ENCODE results near the gene GCNA. TPM values are rescaled to one million over a fixed set of nuclear protein-coding genes. Genes with fewer than 3 reads are reported as not detected.

Gene GCNA
- polyA plus RNA-seq, 2 of the 4 experiments (the other 2 are of a cell fraction), result 1.4 to 1.7 TPM

DNA sequence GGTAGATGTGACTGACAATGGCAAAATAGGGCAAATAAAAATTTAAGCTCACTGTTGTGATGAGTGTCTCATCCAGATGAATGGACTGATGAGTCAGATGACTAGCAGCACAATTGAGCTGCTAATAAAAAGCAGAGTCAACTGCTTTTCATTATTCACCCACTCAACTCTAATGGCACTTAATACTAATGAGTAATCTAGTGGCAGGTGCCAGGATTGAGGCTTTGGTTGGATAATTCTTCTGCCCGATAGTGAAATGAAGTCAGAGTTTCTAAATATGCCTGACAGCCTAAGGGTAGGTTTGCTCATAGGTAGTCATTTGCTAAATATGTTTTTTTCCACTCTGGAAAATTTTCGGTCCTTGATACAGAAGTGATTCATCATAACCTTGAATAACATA lies 34.9 kb upstream of the GCNA start:
- ChIA-PET POLR2A (interaction anchor here (2.7 kb wide), 1 partner anchor 9 kb away, joined by 22 read pairs; the partner anchor contains the start of gene OGT), CTCF (interaction anchor here (1.1 to 1.4 kb wide), 3 partner anchors 20 to 475 kb away, joined by 3 to 5 read pairs (median 4); no protein-coding TSS in a partner anchor)
- DNase-seq (ENCODE audit: low read depth in 1 of 2, low spot score in 1 of 2), result peak; percentile 29 to 35
- no peak for FAIRE-seq
- no peak overlapping the region for H3K4me3 ChIP-seq
- peak; percentile 54 to 59; a peak in 5 of 6 replicates for ATAC-seq
- peaks cover 63% of the 10 kb centered on the region for H3K4me1 ChIP-seq
- TF ChIP-seq MAFK (IDR thresholded peaks at IDR 0.05; ENCODE audit: partially characterized antibody), result peak; percentile 36
- TF ChIP-seq FOSL2 (IDR thresholded peaks at IDR 0.05), result no peak
- TF ChIP-seq FOSL2 (CRISPR knock-in tag; IDR thresholded peaks at IDR 0.05), result peak; percentile 59
- TF ChIP-seq JUNB (IDR thresholded peaks at IDR 0.05), result peak; percentile 48; the same call in 1 of the 2 replicates
- TF ChIP-seq TP53 (CRISPR knock-in tag; IDR thresholded peaks at IDR 0.05), result no peak
- no peak for TF ChIP-seq GATA3 (IDR thresholded peaks at IDR 0.05; ENCODE audit: borderline replicate concordance)
- WGBS (ENCODE audit: missing lambda C conversion rate), result 5% methylated on average over 2 of the region's 2 CpGs
- 0 out of 6 replicates have a peak overlapping the region, but pooled peaks of 1 of the 2 experiments have one; percentile 19 for H3K27ac ChIP-seq
- H3K9me3 ChIP-seq, result no peaks in the 10 kb centered on the region
- H3K4me2 ChIP-seq, result peak overlapping the region; percentile 70

DNA sequence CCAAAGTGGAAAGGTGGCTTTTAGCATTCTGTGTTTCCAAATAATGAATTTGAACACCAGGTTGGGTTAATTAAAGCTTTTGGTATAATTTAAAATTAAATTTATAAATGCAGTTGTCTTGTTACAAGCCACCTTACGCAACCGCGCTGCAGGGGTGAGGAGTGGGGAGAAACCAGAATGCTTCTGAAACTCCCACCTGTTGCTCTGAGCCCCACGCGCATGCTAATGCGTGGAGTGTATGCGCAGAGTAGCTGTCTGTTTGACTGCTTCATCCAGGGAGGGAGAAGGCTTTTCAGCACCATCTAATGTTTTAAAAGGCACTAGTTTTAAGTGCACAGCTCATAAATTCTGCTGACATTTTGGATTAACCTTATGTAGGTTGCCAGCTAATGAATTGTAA lies 32.9 kb upstream of the GCNA start:
- ChIA-PET POLR2A (no interaction called here), CTCF (interaction anchor here (0.7 to 1.7 kb wide), 3 partner anchors 10 to 21 kb away, joined by 3 to 5 read pairs (median 4); no protein-coding TSS in a partner anchor)
- FAIRE-seq, result no peak
- ATAC-seq, result no peak
- Histone ChIP-seq H3K4me1 (peaks cover 43% of the 10 kb centered on the region), H3K4me3 (no peak overlapping the region), H3K9me3 (no peaks in the 10 kb centered on the region), H3K27ac (no peak overlapping the region), H3K4me2 (no peak overlapping the region)
- TF ChIP-seq BHLHE40 (IDR thresholded peaks at IDR 0.05; ENCODE audit: low read depth, low read length), result no peak
- TF ChIP-seq, protein P1, sequence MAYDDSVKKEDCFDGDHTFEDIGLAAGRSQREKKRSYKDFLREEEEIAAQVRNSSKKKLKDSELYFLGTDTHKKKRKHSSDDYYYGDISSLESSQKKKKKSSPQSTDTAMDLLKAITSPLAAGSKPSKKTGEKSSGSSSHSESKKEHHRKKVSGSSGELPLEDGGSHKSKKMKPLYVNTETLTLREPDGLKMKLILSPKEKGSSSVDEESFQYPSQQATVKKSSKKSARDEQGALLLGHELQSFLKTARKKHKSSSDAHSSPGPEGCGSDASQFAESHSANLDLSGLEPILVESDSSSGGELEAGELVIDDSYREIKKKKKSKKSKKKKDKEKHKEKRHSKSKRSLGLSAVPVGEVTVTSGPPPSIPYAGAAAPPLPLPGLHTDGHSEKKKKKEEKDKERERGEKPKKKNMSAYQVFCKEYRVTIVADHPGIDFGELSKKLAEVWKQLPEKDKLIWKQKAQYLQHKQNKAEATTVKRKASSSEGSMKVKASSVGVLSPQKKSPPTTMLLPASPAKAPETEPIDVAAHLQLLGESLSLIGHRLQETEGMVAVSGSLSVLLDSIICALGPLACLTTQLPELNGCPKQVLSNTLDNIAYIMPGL (CRISPR knock-in tag; IDR thresholded peaks at IDR 0.05; ENCODE audit: borderline replicate concordance), result no peak
- TF ChIP-seq CHD4 (IDR thresholded peaks at IDR 0.05; ENCODE audit: borderline replicate concordance), result no peak
- no peak for TF ChIP-seq CBX8 (IDR thresholded peaks at IDR 0.05)
- 95% methylated on average over 7 of the region's 7 CpGs for WGBS (ENCODE audit: missing lambda C conversion rate)
- no peak for DNase-seq (ENCODE audit: low read depth in 1 of 2, low spot score in 1 of 2)

DNA sequence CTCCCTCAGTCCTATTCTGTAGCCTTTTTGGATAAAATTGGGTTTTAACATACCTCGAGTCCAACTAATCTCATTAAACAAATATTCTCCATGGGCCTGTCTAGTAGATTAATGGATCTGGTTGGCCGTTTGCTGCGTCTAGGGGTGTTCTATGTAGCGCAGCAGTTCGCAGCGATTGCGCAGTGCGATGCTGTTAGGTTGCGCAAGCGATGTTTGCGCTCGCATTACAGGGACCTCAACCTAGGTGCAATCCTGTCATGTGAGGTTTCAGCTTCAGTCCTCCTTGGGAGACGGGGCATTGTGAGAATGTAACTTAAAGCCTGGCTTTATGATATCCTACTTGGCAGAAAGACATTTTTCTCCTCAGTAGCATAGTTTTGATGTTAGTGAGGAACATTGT lies 31.4 kb upstream of the GCNA start:
- H3K27ac ChIP-seq, result no peak overlapping the region
- peaks cover 28% of the 10 kb centered on the region for H3K4me1 ChIP-seq
- ATAC-seq (no peak), FAIRE-seq (no peak), DNase-seq (ENCODE audit: low read depth in 1 of 2, low spot score in 1 of 2) (no peak)
- no peak overlapping the region for H3K4me2 ChIP-seq
- H3K9me3 ChIP-seq, result no peaks in the 10 kb centered on the region
- CTCF ChIA-PET, result no interaction called here
- H3K4me3 ChIP-seq, result no peak overlapping the region
- peak in 1 of 2 experiments; percentile 53; a peak in 1 of 4 replicates for TF ChIP-seq CEBPB (IDR thresholded peaks at IDR 0.05)
- TF ChIP-seq RNF2 (IDR thresholded peaks at IDR 0.05; ENCODE audit: borderline replicate concordance, low read depth), result no peak
- 93% methylated on average over 13 of the region's 13 CpGs for WGBS (ENCODE audit: missing lambda C conversion rate)
- POLR2A ChIA-PET, result no interaction called here

DNA sequence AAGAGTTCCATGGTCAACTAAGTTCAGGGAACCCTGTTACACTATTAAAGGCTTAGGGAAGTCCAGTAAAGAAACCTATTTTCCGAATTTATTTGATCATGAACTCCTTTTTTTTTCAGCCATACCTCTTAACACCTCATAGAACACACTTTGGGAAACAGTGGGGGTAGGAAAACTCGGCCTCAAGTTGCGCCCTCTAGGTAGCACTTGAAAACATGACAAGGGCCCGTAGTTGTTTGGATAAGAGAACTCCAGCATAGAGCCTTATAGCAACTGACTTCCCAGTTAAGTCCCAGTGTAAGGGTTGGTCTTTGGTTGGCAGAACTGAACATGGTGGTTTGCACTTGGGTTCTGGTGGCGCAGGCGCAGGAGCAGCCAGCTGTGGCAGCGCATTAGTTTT lies 30.9 kb upstream of the GCNA start:
- DNase-seq (ENCODE audit: low read depth in 1 of 2, low spot score in 1 of 2), result peak in 1 of 2 experiments; percentile 9
- H3K4me2 ChIP-seq, result no peak overlapping the region
- WGBS (ENCODE audit: missing lambda C conversion rate), result 94% methylated on average over 7 of the region's 7 CpGs
- POLR2A ChIA-PET, result no interaction called here
- no peak for ATAC-seq
- H3K27ac ChIP-seq, result no peak overlapping the region
- H3K4me1 ChIP-seq, result peaks cover 23% of the 10 kb centered on the region
- FAIRE-seq, result no peak
- no peaks in the 10 kb centered on the region for H3K9me3 ChIP-seq
- CTCF ChIA-PET, result no interaction called here
- TF ChIP-seq SREBF2 (IDR thresholded peaks at IDR 0.05) (no peak), PHF8 (IDR thresholded peaks at IDR 0.05; ENCODE audit: borderline replicate concordance, low read depth) (no peak), RNF2 (IDR thresholded peaks at IDR 0.05; ENCODE audit: borderline replicate concordance, low read depth) (no peak), FOSB (CRISPR knock-in tag; IDR thresholded peaks at IDR 0.05) (no peak)
- TF ChIP-seq, protein P2, sequence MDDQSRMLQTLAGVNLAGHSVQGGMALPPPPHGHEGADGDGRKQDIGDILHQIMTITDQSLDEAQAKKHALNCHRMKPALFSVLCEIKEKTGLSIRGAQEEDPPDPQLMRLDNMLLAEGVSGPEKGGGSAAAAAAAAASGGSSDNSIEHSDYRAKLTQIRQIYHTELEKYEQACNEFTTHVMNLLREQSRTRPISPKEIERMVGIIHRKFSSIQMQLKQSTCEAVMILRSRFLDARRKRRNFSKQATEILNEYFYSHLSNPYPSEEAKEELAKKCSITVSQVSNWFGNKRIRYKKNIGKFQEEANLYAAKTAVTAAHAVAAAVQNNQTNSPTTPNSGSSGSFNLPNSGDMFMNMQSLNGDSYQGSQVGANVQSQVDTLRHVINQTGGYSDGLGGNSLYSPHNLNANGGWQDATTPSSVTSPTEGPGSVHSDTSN (IDR thresholded peaks at IDR 0.05), result no peak
- TF ChIP-seq, protein P3, sequence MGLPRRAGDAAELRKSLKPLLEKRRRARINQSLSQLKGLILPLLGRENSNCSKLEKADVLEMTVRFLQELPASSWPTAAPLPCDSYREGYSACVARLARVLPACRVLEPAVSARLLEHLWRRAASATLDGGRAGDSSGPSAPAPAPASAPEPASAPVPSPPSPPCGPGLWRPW (IDR thresholded peaks at IDR 0.05), result no peak
- no peak overlapping the region for H3K4me3 ChIP-seq
